Stimulated activated CD8-positive, alpha-beta memory T cell treated with anti-CD3 and anti-CD28 coated beads, Interleukin-15, amount 100 ng/mL, for 48 hours (primary cell): ENCODE data around the gene NETO1.

Source experiments
- DNase-seq, 2 donors: peaks; one replicate each; pipeline ENCODE4 v3.0.0-alpha.2; 2020; ENCODE audit warnings: low read depth in 2 of 2

NETO1 gene

DNA sequence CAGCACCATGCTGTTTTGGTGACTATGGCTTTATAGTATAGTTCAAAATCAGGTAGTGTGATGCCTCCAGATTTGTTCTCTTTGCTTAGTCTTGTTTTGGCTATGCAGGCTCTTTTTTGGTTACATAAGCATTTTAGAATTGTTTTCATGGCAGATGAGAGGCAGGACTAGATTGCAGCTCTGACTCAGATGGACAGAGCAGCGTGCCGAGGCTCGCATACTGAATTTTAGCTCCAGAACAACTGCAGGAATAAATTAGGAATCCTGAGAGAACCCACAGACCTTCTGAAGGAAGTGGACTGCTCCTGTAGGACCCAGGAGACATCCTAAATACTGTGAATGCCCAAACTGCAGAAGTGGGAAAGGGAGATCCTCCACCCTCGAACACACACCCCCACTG, 141.6 kb downstream of the NETO1 start:
- no peak for DNase-seq

DNA sequence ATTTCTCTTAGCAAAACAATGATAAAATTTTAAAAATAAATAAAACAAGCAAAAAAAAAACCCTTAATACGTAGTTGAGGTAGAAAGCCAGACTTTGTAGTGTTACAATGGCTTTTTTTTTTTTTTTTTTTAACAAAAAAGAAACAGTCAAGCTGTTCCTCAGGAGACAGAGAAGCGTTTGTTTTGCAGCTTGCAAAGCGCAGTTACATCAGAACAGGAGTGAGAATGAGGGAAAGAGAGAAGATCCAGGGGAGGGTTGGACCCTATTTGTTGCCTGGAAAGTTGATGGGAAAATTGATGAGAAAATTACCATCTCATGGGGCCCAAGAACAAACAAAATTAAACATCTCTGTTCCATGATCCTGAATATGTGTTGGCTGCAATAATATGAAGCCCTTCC, 146.5 kb downstream of the NETO1 start:
- no peak for DNase-seq

DNA sequence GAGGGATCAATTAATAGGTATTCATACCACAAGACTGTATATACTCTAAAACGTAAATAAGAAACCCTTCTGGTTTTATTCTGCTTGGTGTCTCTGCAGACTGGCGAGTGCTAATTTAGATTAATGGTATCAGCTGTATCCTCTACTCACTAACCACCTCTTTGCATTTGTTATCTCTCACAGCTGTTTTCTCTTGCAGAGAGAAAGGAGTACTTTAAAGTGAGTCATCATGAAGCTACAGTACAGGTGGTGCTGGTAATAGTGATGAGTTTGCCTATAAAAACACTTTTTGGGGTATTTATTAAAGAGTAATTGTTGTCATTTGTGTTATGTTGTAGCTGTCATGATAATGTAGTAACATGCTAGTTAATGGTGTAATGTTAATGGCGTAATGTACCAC, 147.7 kb downstream of the NETO1 start:
- DNase-seq: no peak

DNA sequence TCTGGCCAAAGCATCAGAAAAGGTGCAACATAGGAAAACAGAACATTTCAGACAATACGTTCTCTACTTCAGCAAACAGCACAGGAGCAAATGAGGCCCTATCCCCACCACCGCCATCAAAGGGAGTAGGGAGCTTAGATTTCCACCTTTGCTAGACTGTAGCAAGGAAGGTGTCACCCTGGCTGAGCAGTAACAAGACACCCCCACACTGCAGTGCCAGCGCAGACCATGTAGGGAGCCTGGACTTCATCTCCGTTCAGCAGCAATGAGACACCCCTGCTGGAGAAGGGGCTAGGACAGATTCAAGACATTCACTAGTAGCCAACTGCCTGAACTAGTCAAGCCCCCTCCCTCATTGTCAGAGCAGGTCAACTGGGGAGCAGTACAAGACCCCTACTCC, 163.6 kb downstream of the NETO1 start:
- DNase-seq: no peak

DNA sequence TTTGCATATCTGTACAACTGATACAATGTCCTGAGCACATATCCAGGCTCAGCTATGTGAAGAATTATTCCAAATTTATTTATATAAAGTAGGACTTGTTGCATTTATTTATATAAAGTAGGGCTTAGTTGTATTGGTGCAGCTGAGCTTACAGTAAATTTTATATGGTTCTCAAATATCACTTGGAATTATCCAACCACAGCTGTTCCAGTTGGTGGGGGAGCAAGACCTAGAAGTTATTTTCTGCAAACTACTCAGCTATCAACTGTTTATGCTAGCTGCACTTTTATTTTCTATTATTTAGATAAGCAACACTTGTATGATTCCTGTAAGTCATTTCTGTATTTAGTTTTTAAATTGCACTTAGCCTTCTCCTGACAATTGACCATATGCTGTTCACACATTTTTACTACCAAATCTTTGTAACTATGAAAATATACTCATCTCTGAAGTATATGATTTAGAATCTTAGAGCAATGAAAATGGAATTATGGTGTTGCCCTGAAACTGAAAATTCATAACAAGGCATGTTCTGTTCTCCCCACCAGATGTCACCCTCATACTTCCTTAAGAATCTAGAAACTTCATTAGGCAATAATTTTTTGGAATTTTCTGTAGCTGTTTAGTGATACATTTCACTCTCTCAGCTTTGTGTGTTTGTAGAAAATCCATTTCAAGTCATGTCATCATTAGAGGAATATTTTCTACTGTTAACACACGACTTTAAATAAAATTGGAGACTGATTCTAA, 166.7 kb downstream of the NETO1 start:
- DNase-seq: no peak

DNA sequence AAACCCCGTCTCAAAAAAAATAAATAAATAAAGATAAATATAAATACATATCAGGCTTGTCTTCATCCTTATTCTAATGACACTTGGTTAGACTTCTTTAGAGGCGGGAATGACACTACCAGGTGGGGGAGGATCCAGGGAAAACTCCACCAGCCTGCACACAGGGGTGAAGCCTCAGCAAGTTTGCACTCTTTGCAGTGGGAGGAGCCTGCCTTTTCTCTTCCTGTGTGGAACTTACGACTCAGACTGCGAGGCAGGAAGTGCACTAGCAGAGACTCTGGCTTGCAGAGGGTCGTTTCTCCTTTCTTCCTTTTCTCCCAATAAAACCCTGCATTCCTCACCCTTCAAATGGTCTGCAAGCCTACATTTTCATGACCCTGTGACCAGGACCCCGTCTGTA, 170.1 kb downstream of the NETO1 start:
- no peak for DNase-seq

DNA sequence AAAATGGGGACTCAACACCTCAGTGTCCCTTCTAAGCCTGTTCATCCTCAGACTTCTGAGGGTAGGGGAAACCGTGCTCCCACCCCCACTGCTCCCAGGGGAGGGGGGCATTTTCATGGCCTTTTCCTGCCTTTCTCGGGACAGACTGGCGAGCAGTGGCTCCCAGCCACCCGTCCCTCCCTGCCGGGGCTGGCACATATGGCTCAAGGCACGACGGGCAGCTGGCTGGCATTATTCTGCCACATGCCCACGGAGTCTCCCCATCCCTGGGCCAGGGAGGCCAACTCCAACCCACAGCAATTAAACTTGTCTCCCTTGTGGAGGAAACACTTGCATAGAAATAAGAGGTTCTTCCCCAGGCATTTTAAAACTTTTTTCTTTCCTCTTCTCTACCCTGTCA, 175.2 kb downstream of the NETO1 start:
- no peak for DNase-seq
